Spleen (tissue), 7 donors: ENCODE results near the gene RNF138.

ENCODE experiments used
- POLR2A ChIP-seq, 3 donors: fragments of 450-650 bp; IDR thresholded peaks; one replicate each; pipeline ENCODE4 v1.5.1; 2017; ENCODE audit warnings: antibody characterized with exemption in 3 of 3, mild to moderate bottlenecking in 1 of 3
- POLR2AphosphoS5 ChIP-seq, 3 donors: sonication (generic); formaldehyde crosslinking; IDR thresholded peaks; one replicate each; pipeline ENCODE4 v1.5.1; 2017; ENCODE audit warnings: antibody characterized with exemption in 3 of 3
- TF ChIP-seq, protein P1 (sequence below), 11 experiments: fragments of 200-600 bp in 7 of 11; fragments of 450-650 bp in 4 of 11; sonication (generic) in 4 of 11; IDR thresholded peaks in 8 of 11; conservative IDR thresholded peaks in 3 of 11; 1 replicate in 7 of 11; 2 replicates in 4 of 11; pipeline versions ENCODE4 v1.4.0 to v1.8.0; 2016 to 2021; ENCODE audit warnings: antibody characterized with exemption in 11 of 11, inconsistent platforms in 4 of 11, mild to moderate bottlenecking in 1 of 11
- donor health status: DM: no; HTN: no; CAD: no; lungs with moderate emphysema.
- donor health status: DM: no; HTN: no; CAD: no.
- donor health status: DM: no; HTN: no; CAD: no.

DNA sequence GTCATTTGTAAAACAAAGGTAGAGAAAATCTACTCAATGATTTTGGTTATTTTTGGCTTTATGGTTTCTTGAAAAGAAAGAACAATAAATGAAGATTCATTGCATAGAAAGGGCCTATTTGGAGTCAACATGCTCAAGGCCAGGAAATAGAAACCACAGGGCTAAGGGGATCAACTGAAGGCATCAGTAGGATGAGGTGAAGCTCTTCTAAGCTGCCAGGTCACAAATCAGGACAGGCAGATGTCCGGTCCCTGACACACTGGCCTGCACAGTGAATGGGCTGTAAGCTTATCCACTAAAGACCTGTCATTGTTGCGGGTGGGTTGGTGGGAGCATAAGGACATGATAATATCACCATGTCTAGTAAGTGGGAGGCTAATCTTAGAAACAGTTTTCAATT is 31.6 kb upstream of the RNF138 start:
- TF ChIP-seq, protein P1, sequence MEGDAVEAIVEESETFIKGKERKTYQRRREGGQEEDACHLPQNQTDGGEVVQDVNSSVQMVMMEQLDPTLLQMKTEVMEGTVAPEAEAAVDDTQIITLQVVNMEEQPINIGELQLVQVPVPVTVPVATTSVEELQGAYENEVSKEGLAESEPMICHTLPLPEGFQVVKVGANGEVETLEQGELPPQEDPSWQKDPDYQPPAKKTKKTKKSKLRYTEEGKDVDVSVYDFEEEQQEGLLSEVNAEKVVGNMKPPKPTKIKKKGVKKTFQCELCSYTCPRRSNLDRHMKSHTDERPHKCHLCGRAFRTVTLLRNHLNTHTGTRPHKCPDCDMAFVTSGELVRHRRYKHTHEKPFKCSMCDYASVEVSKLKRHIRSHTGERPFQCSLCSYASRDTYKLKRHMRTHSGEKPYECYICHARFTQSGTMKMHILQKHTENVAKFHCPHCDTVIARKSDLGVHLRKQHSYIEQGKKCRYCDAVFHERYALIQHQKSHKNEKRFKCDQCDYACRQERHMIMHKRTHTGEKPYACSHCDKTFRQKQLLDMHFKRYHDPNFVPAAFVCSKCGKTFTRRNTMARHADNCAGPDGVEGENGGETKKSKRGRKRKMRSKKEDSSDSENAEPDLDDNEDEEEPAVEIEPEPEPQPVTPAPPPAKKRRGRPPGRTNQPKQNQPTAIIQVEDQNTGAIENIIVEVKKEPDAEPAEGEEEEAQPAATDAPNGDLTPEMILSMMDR (IDR thresholded peaks at IDR 0.05 in 8 of 11, conservative IDR thresholded peaks at IDR 0.05 in 3 of 11), result no peak
- TF ChIP-seq POLR2A (IDR thresholded peaks at IDR 0.05) (no peak), POLR2AphosphoS5 (IDR thresholded peaks at IDR 0.05) (no peak)
